Stimulated activated CD4-positive, alpha-beta T cell treated with anti-CD3 and anti-CD28 coated beads, Interleukin-2, amount 100 ng/mL, for 4 hours (primary cell): ENCODE data around the gene AGA.

ENCODE experiments used
- DNase-seq: peaks from one replicate; pipeline ENCODE4 v3.0.0-alpha.2; 2020; ENCODE audit warnings: low read depth

AGA gene

GRCh38 chr4:177441803-177442622, at the start of gene AGA:
TSS of gene AGA (minus strand) at chr4:177442437. CDS start at chr4:177442375, 62 bp downstream.
- DNase-seq, result peak; percentile 95

GRCh38 chr4:177492022-177492421, 49.8 kb upstream of the AGA start:
- DNase-seq, result no peak

GRCh38 chr4:177490769-177491168, 48.5 kb upstream of the AGA start:
- DNase-seq, result no peak

DNA sequence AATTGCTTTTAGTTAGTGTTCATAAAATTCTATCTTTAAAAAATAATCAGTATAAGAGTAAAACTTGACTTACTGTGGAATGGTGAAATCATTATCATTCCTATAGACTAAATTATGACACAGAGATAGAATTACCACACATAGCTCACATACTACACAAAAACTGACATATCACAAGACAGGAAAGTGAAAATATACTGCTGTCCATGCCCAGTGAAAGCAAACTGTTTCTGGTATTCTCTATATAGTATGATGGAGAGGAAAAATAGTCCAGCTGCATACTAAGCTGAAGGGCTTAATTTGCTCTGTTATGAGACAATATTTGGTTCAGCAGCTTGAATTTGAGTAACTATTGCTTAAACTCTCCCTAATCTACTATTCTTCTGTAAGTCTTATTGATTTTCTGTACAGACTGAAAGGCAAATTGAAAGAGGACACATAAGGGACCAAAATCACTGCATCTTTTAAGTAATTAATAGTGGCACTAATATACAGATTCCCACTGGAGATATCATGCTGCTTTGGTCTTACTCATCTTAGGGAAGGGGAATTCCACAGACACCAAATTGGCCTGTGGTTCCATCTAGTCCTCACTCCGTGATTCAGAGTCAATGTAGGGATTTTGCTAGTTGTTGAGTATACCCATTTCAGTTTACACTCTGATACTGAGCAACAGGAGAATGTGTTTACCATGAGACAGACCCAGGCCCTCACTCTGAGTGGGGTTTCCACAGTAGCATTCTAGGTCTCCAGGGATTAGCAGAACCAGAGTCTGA, 47.4 kb upstream of the AGA start:
- DNase-seq, result no peak

GRCh38 chr4:177487977-177488376, 45.7 kb upstream of the AGA start:
- DNase-seq, result no peak

- no peak for DNase-seq
These were observed 43.3 kb upstream of the AGA start for GRCh38 chr4:177485528-177485927.

- no peak for DNase-seq
These were observed 42.4 kb upstream of the AGA start for GRCh38 chr4:177484613-177485021.

- no peak for DNase-seq
These were observed 41.5 kb upstream of the AGA start for GRCh38 chr4:177483760-177484159.

DNA sequence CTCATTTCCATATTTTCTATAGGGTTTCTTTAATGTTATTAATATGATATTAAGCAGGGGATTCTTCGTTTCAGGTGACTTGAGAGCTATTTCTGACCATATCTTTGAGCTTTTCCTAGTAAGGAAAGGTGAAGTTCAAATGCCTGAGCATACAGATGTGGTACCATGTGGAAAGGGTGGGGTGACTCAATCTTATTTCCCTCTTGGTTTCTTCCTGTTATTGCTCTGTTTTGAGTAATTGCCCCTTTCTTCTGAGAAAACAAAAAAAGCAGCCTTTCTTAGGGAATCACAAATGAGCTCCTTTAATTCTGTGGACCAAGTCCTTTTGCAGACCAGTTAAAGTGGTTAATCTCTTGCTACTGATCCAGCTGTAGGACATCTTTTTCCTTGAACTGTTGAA, 41.0 kb upstream of the AGA start:
- DNase-seq, result no peak

- no peak for DNase-seq
These were observed 40.1 kb upstream of the AGA start for GRCh38 chr4:177482367-177482766.

- DNase-seq, result no peak
These were observed 38.6 kb upstream of the AGA start for GRCh38 chr4:177480795-177481194.

DNA sequence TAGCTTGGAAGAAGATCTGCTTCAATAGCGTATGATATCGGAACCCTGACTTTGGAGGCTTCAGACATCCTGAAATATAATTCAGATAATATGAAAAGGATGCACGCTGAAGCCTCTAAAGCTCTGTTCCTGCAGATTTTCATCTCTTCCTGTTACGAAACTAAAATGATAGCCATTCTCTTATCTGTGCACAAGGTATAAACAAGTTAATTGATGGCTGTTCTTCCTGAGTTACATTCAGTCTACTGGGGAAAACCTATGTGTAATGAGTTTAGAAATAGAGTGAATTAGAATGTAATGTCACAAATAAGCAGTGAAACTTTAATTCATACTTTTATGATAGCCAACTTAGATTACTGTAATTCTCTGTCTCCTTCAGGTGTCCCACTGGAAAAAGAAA, 36.8 kb upstream of the AGA start:
- no peak for DNase-seq

GRCh38 chr4:177478496-177478895, 36.3 kb upstream of the AGA start:
- no peak for DNase-seq

DNA sequence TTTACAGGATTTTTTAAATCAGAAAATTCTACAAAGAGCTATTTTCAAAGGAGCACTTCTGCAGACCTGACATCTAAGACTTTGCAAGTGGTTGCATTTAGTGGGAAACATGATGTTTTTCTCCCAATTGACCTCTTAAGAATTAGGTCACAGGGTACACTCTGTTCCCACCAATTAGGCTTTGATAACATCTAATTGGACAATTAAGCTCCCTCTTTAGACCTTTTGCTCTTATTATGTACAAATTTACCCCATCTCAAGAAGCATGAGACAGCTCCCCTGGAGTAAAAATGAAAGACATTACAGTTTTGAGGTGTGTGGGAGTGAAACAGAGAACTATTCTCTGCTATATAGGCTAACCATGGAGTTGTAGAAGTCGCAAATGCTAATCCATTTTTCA, 31.8 kb upstream of the AGA start:
- DNase-seq, result no peak

- no peak for DNase-seq
These were observed 21.8 kb upstream of the AGA start for GRCh38 chr4:177464026-177464425.

DNA sequence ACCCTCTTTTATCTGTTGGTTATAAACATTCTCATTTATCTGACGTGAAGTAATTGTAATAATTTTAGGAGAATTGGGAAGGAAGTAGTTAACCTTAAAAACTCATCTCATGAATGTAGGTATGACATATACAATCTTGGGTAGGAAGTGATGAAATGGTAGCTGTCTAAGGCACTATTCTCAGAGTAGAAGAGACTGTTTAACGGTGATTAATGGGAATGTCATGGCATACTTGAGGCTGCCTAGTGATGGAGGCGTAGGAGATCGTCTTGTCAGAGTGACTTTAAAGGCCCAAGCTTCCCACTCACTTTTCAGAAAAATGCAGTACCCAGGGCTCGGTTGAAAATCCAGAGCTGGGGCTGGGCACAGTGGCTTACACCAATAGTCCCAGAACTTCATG, 19.4 kb upstream of the AGA start:
- no peak for DNase-seq

DNA sequence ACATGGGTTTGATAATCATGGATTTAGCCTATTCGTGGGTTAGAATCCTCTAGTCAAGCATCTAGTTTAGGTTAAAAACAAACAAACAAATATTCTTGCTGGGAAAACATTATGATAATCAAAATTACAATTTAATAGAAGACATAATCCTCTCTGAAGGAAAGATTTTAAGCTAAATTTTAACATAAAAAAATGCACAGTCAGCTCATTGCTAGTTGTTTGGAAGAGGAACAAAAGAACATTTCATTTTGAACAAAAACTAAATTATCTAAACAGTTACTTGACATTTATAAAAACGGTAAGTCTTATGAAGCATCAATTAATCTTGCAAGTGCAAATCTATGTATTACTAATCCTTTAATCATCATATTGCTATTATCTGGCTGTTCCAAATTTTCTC, 18.2 kb upstream of the AGA start:
- DNase-seq, result no peak

DNA sequence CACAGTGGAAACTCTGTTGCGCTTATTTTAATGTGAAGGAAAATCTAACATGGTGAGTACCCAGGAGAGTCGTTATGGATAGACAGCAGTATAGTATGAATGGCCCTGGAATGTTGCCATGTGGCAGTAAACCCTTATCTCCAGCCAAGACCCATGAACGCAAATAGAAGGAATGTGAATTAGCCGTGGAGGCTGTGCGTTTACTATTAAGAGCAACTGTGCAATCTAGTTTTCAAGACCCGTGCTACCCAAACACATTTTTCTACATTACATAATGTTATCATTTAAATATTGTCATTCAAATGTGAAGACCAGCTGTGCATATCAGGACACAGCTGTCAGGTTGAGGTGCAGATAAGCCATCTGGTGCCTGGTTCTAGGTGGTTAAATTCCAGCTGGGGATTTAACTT, 13.3 kb upstream of the AGA start:
- DNase-seq, result no peak

GRCh38 chr4:177453116-177453515, 10.9 kb upstream of the AGA start:
- no peak for DNase-seq

- no peak for DNase-seq
These were observed 8.9 kb upstream of the AGA start for GRCh38 chr4:177451108-177451500.

- DNase-seq, result no peak
These were observed 8.3 kb upstream of the AGA start for GRCh38 chr4:177450426-177451107.

GRCh38 chr4:177448850-177449249, 6.6 kb upstream of the AGA start:
- no peak for DNase-seq
